Astrocyte of the spinal cord (primary cell): ENCODE results near the gene SRSF11.
A peak's percentile ranks its signal among the peaks of the same experiment; 100 is the strongest.
"Not testable (repeated sequence)": the region's sequence is repeated elsewhere in the genome, so short reads cannot be mapped to it uniquely, and the experiment has no call there.

Experiments
- DNase-seq: peaks from one replicate; pipeline ENCODE4 v3.0.0; 2011; ENCODE audit warnings: low read depth, low spot score
- H3K4me3 ChIP-seq: 2 replicates; pipeline ENCODE4 v1.5.1; 2011; ENCODE audit warnings: low read depth, mild to moderate bottlenecking, low read length, moderate library complexity
- CTCF ChIP-seq: IDR thresholded peaks from 2 replicates; pipeline ENCODE4 v1.5.1; 2012; ENCODE audit warnings: low read depth, mild to moderate bottlenecking, low read length, inconsistent platforms
- in situ Hi-C: cut with HindIII; loops from 2 replicates; pipeline ENCODE4 v1.10.0; 2017; ENCODE audit warnings: low sequenced_read_pairs

SRSF11 gene

GRCh38 chr1:70205434-70206118 is 15.6 kb upstream of the SRSF11 start, which contains the start of gene LRRC40:
TSS of gene LRRC40 (minus strand) at chr1:70205579. CDS start at chr1:70205540, 39 bp downstream.
- in situ Hi-C loops = no loop called here
- TF ChIP-seq CTCF = no peak

GRCh38 chr1:70206833-70207232 is 14.3 kb upstream of the SRSF11 start:
- DNase-seq, in situ Hi-C loops: not testable (repeated sequence)
- H3K4me3 ChIP-seq = peak overlapping the region; percentile 100

More at GRCh38 chr1:70205434-70206118, 15.6 kb upstream of the SRSF11 start, which contains the start of gene LRRC40:
- DNase-seq = peak; percentile 97
- peak within 1 kb of the TSS; percentile 100 for H3K4me3 ChIP-seq

- no peak for TF ChIP-seq CTCF
- in situ Hi-C loops = no loop called here
- H3K4me3 ChIP-seq = no peak overlapping the region
- DNase-seq = no peak
These were observed 13.7 kb upstream of the SRSF11 start for GRCh38 chr1:70207492-70207891.

- no peak overlapping the region for H3K4me3 ChIP-seq
- in situ Hi-C loops = no loop called here
- TF ChIP-seq CTCF = no peak
- no peak for DNase-seq
These were observed 12.9 kb upstream of the SRSF11 start for GRCh38 chr1:70208292-70208691.

- in situ Hi-C loops = no loop called here
- H3K4me3 ChIP-seq = no peak overlapping the region
- DNase-seq = no peak
- no peak for TF ChIP-seq CTCF
These were observed 10.4 kb upstream of the SRSF11 start for GRCh38 chr1:70210820-70211219.

- TF ChIP-seq CTCF = no peak
- in situ Hi-C loops = no loop called here
These were observed 9.6 kb upstream of the SRSF11 start for GRCh38 chr1:70211541-70211940.

GRCh38 chr1:70220015-70220414 is 1.2 kb upstream of the SRSF11 start:
- no peak overlapping the region for H3K4me3 ChIP-seq
- no peak for DNase-seq
- in situ Hi-C loops = no loop called here
- TF ChIP-seq CTCF = no peak

More at GRCh38 chr1:70211541-70211940, 9.6 kb upstream of the SRSF11 start:
- DNase-seq = no peak
- no peak overlapping the region for H3K4me3 ChIP-seq
